Uterus (tissue), 4 donors: ENCODE measurements around the gene CACNB3. TPM values are rescaled to one million over a fixed set of nuclear protein-coding genes. Genes with fewer than 3 reads are reported as not detected.

Source experiments
- DNase-seq, 2 donors: peaks; one replicate each; pipeline ENCODE4 v3.0.0-alpha.2; 2019 to 2020
- H3K27ac ChIP-seq, 2 donors: fragments of 200-600 bp; sonication (generic); 1 replicate in 1 of 2; 2 replicates in 1 of 2; pipeline ENCODE4 v1.5.1; 2016 to 2018
- H3K27me3 ChIP-seq, 2 donors: fragments of 200-600 bp; sonication (generic); one replicate each; pipeline ENCODE4 v1.5.1; 2018 to 2019; ENCODE audit warnings: control low read depth in 1 of 2
- H3K36me3 ChIP-seq, 2 donors: fragments of 200-600 bp; sonication (generic); one replicate each; pipeline ENCODE4 v1.5.1; 2019; ENCODE audit warnings: control low read depth in 1 of 2
- H3K4me1 ChIP-seq, 2 donors: fragments of 200-600 bp; sonication (generic); one replicate each; pipeline ENCODE4 v1.5.1; 2018 to 2019; ENCODE audit warnings: control low read depth in 1 of 2
- H3K4me3 ChIP-seq, 2 donors: fragments of 200-600 bp; sonication (generic); 1 replicate in 1 of 2; 2 replicates in 1 of 2; pipeline ENCODE4 v1.5.1; 2018 to 2019; ENCODE audit warnings: mild to moderate bottlenecking in 1 of 2
- H3K9me3 ChIP-seq, 2 donors: fragments of 200-600 bp; sonication (generic); one replicate each; pipeline ENCODE4 v1.5.1; 2019; ENCODE audit warnings: control low read depth in 1 of 2
- CTCF ChIP-seq, 4 experiments: fragments of 200-600 bp in 2 of 4; fragments of 450-650 bp in 2 of 4; sonication (generic) in 2 of 4; IDR thresholded peaks; one replicate each; pipeline ENCODE4 v1.5.1; 2016 to 2019; ENCODE audit warnings: antibody characterized with exemption in 4 of 4, mild to moderate bottlenecking in 2 of 4, moderate library complexity in 1 of 4
- POLR2A ChIP-seq, 2 donors: fragments of 450-650 bp; IDR thresholded peaks; one replicate each; pipeline ENCODE4 v1.6.1; 2016; ENCODE audit warnings: antibody characterized with exemption in 2 of 2, mild to moderate bottlenecking in 1 of 2, moderate library complexity in 1 of 2
- intact Hi-C: fragments of 100-400 bp; cut with DNase I; formaldehyde crosslinking; loops from one replicate; pipeline ENCODE4 v1.15.1; 2023; ENCODE audit warnings: low total_unique reads
- total RNA-seq, 4 donors: library from RNA; depleted of rRNA in 3 of 4; stranded (reverse); fragments of >200 nt in 3 of 4; gene quantifications; one replicate each; pipeline versions ENCODE4 v1.1.0 to v1.2.4, GENCODE V29; 2014 to 2023
- donor health status: DM: yes; HTN: yes; CAD: no.

The CACNB3 gene
- total RNA-seq, 4 donors from 2014 or later: 5.9 to 62.2 (median 22.7) TPM

- intact Hi-C loops: no loop called here
- DNase-seq: peak; percentile 86 to 87
- Histone ChIP-seq H3K27me3 (no peaks in the 10 kb centered on the region), H3K9me3 (no peaks in the 10 kb centered on the region), H3K27ac (peak overlapping the region; percentile 97 to 98), H3K4me3 (peak overlapping the region; percentile 72 to 97), H3K4me1 (peaks cover 7 to 12% of the 10 kb centered on the region in 2 donors), H3K36me3 (no peaks in the 10 kb centered on the region)
- TF ChIP-seq POLR2A (IDR thresholded peaks at IDR 0.05): peak; percentile 19 to 63
- peak; percentile 92 to 100 (median 98) for TF ChIP-seq CTCF (IDR thresholded peaks at IDR 0.05)
Measured at GRCh38 chr12:48814262-48815125, 3.8 kb upstream of the CACNB3 start.

GRCh38 chr12:48815126-48816110 is 2.9 kb upstream of the CACNB3 start:
- DNase-seq: peak; percentile 80 to 82
- Histone ChIP-seq H3K4me1 (peaks cover 7 to 12% of the 10 kb centered on the region in 2 donors), H3K27ac (peak overlapping the region; percentile 97 to 98), H3K9me3 (no peaks in the 10 kb centered on the region), H3K36me3 (no peaks in the 10 kb centered on the region), H3K4me3 (peak overlapping the region; percentile 72 to 97), H3K27me3 (no peaks in the 10 kb centered on the region)
- intact Hi-C loops: no loop called here
- TF ChIP-seq CTCF (IDR thresholded peaks at IDR 0.05): no peak
- peak; percentile 44 to 70 for TF ChIP-seq POLR2A (IDR thresholded peaks at IDR 0.05)

GRCh38 chr12:48816143-48816854 is 2.0 kb upstream of the CACNB3 start:
- no peak for DNase-seq
- Histone ChIP-seq H3K36me3 (no peaks in the 10 kb centered on the region), H3K27ac (peak overlapping the region; percentile 97 to 98), H3K4me1 (peaks cover 7 to 10% of the 10 kb centered on the region in 2 donors), H3K4me3 (peak overlapping the region; percentile 72 to 97), H3K27me3 (no peaks in the 10 kb centered on the region), H3K9me3 (no peaks in the 10 kb centered on the region)
- intact Hi-C loops: no loop called here
- TF ChIP-seq CTCF (IDR thresholded peaks at IDR 0.05) (no peak), POLR2A (IDR thresholded peaks at IDR 0.05) (no peak)

GRCh38 chr12:48818831-48819590 is 715 bp downstream of the CACNB3 start:
- Histone ChIP-seq H3K4me3 (peak overlapping the region; percentile 62 to 74), H3K27me3 (no peaks in the 10 kb centered on the region), H3K4me1 (peaks cover 0 to 7% of the 10 kb centered on the region in 2 donors), H3K36me3 (no peaks in the 10 kb centered on the region), H3K9me3 (no peaks in the 10 kb centered on the region), H3K27ac (peak overlapping the region; percentile 78 to 84)
- intact Hi-C loops: no loop called here
- TF ChIP-seq POLR2A (IDR thresholded peaks at IDR 0.05): no peak
- peak in 1 of 4 experiments; percentile 32 for TF ChIP-seq CTCF (IDR thresholded peaks at IDR 0.05)
- DNase-seq: peak; percentile 43 to 52
